SK-N-SH (cell line): Measurements from ENCODE around the gene CCL27.

Experiments
- CTCF ChIP-seq: fragments of 200-600 bp; sonication (generic); IDR thresholded peaks from 2 replicates; pipeline ENCODE4 v1.6.1; 2017; ENCODE audit warnings: antibody characterized with exemption, mild to moderate bottlenecking, moderate library complexity
- EZH2phosphoT487 ChIP-seq: fragments of 200-600 bp; sonication (generic); IDR thresholded peaks from 2 replicates; pipeline ENCODE4 v1.6.1; 2017; ENCODE audit warnings: low read depth, mixed run types, mild to moderate bottlenecking, antibody characterized with exemption, moderate library complexity, borderline replicate concordance
- FOXJ3 ChIP-seq: sonication (generic); formaldehyde crosslinking; IDR thresholded peaks from 2 replicates; pipeline ENCODE4 v1.5.1; 2020; ENCODE audit warnings: mild to moderate bottlenecking, missing genetic modification reagents
- NFIC ChIP-seq: IDR thresholded peaks from 2 replicates; pipeline ENCODE4 v1.4.0; 2012; ENCODE audit warnings: borderline replicate concordance
- RAD21 ChIP-seq: IDR thresholded peaks from 2 replicates; pipeline ENCODE4 v1.6.1; 2012; ENCODE audit warnings: mild to moderate bottlenecking, low read length
- REST ChIP-seq: IDR thresholded peaks from 2 replicates; pipeline ENCODE4 v1.6.1; 2012; ENCODE audit warnings: mild to moderate bottlenecking, low read depth, low read length, moderate library complexity

GRCh38 chr9:34688329-34689115, 26.1 kb upstream of the CCL27 start:
- no peak for TF ChIP-seq CTCF
- TF ChIP-seq EZH2phosphoT487, result no peak
- no peak for TF ChIP-seq FOXJ3 (CRISPR knock-in tag)
- TF ChIP-seq NFIC, result no peak
- TF ChIP-seq REST, result no peak
- no peak for TF ChIP-seq RAD21
